ENCODE data around the gene MT2A.

- TF ChIP-seq CTCF (IDR thresholded peaks at IDR 0.05; ENCODE audit: low read length): no peak
- TF ChIP-seq EZH2 (IDR thresholded peaks at IDR 0.05; ENCODE audit: borderline replicate concordance, low read length): no peak
Observed at GRCh38 chr16:56637814-56638750, 29.7 kb downstream of the MT2A start, which contains the start of gene MT1A.
